Upper lobe of left lung (tissue), 4 donors: Measurements from ENCODE around the gene TMC6.
"Not testable (repeated sequence)": the region's sequence is repeated elsewhere in the genome, so short reads cannot be mapped to it uniquely, and the experiment has no call there.

ENCODE experiments used
- CTCF ChIP-seq, 6 experiments: fragments of 450-650 bp in 4 of 6; fragments of 200-600 bp in 2 of 6; sonication (generic) in 2 of 6; IDR thresholded peaks; one replicate each; pipeline ENCODE4 v1.5.1; 2016 to 2019; ENCODE audit warnings: antibody characterized with exemption in 6 of 6
- POLR2AphosphoS5 ChIP-seq, 2 donors: sonication (generic); formaldehyde crosslinking; IDR thresholded peaks; one replicate each; pipeline ENCODE4 v1.5.1; 2017; ENCODE audit warnings: antibody characterized with exemption in 2 of 2

GRCh38 chr17:78066976-78067375, 61.6 kb downstream of the TMC6 start:
- TF ChIP-seq CTCF, POLR2AphosphoS5 (IDR thresholded peaks at IDR 0.05): not testable (repeated sequence)
